ENCODE results near the gene C19orf12. TPM values are rescaled to one million over a fixed set of nuclear protein-coding genes. Genes with fewer than 3 reads are reported as not detected.

C19orf12 gene
- total RNA-seq, 1 experiment from 2014 or later = 17.5 TPM

DNA sequence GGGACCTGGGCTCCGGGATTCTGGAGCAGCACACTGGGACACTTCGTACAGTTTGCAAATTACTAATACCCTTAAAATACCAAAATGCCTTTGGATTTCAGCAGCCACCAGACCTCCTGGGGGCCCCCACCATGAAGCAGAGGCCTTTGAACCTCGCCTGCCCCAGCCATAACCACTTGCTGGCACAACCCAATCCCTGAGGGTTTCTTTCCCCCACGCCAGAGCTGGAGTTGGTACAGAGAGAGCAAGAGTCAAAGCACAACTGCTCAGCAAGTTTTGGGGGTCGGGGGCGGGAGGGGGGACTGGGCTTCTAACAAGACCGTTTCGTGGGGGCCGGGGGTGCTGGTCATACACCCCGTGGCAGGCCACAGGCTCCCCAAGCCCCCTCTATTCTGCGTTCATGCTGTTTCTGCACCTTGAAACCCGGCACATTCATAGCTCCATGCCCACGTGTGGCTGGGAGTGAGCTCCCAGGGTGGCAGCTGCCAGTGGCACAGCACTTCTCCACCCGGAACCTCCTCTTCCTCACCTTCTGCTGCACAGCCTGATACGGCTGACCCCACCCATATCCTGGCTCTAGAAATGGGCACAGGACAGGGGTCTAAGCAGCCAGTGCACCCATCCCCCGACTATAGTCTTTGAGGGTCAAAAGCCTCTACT, 32.7 kb downstream of the C19orf12 start:
- Mint-ChIP-seq H3K4me3 (no peak overlapping the region), H3K9me3 (peaks cover 0 to 3% of the 10 kb centered on the region in 2 experiments; a peak in 3 of 5 replicates), H3K4me1 (peaks cover 8 to 13% of the 10 kb centered on the region in 2 experiments), H3K36me3 (ENCODE audit: insufficient read depth in 1 of 3, low read depth in 3 of 3) (no peaks in the 10 kb centered on the region; a peak in 1 of 7 replicates), H3K27me3 (ENCODE audit: low read depth) (peaks cover 1% of the 10 kb centered on the region; the same call in 1 of the 2 replicates), H3K27ac (peak overlapping the region in 1 of 3 experiments; percentile 39; a peak in 1 of 7 replicates)
- H2AK5ac ChIP-seq (ENCODE audit: insufficient read length, low read length) = no peak overlapping the region
- H4K91ac ChIP-seq (ENCODE audit: insufficient read length, low read depth, low read length) = no peak overlapping the region
- H3T11ph ChIP-seq (ENCODE audit: low read length) = no peak overlapping the region
- H3K4me2 ChIP-seq (ENCODE audit: insufficient read depth, insufficient read length, low read length) = no peak overlapping the region
- H2BK5ac ChIP-seq (ENCODE audit: insufficient read length, low read length) = no peak overlapping the region
- H3K23ac ChIP-seq (ENCODE audit: insufficient read length, low read depth, low read length) = no peak overlapping the region
- H3K9ac ChIP-seq (ENCODE audit: extremely low read depth, insufficient read length, low read length) = no peak overlapping the region
- no peaks in the 10 kb centered on the region for H3K27me3 ChIP-seq (ENCODE audit: insufficient read depth, low read length)
- no peak overlapping the region for H3K4ac ChIP-seq (ENCODE audit: low read depth, low read length)
- no peak overlapping the region for H4K8ac ChIP-seq (replicated peaks; ENCODE audit: insufficient read length, low read depth, low read length)
- H2BK12ac ChIP-seq (ENCODE audit: insufficient read length, low read depth, low read length) = no peak overlapping the region
- WGBS (ENCODE audit: extremely low coverage, insufficient read length, low lambda C conversion rate) = no CpG with 5 or more reads among the region's 16 CpGs
- DNase-seq = no peak
- H3K27ac ChIP-seq (ENCODE audit: insufficient read length, low read depth, low read length) = no peak overlapping the region
- H2BK20ac ChIP-seq (ENCODE audit: low read depth, low read length, poor library complexity, severe bottlenecking) = no peak overlapping the region
- no peak overlapping the region for H4K5ac ChIP-seq (ENCODE audit: insufficient read length, low read depth, low read length)
- H2BK15ac ChIP-seq (ENCODE audit: low read depth, low read length) = no peak overlapping the region
- H3K23me2 ChIP-seq (ENCODE audit: insufficient read length, low read depth, low read length, poor library complexity, severe bottlenecking) = no peaks in the 10 kb centered on the region
- no peak for TF ChIP-seq CTCF (conservative IDR thresholded peaks at IDR 0.05)
- no peaks in the 10 kb centered on the region for H3K79me2 ChIP-seq (ENCODE audit: insufficient read depth, low read length)
- H3K56ac ChIP-seq (ENCODE audit: insufficient read length, low read depth, low read length) = no peak overlapping the region
- no peak overlapping the region for H3K18ac ChIP-seq (ENCODE audit: insufficient read length, low read depth, low read length)
- H2AFZ ChIP-seq (ENCODE audit: low read length) = no peak overlapping the region
- H3K9me3 ChIP-seq (ENCODE audit: control insufficient read depth, low read depth, low read length) = no peaks in the 10 kb centered on the region
- H3K4me1 ChIP-seq (ENCODE audit: insufficient read depth, low read length) = no peaks in the 10 kb centered on the region
- H4K20me1 ChIP-seq (ENCODE audit: control insufficient read depth, insufficient read depth, insufficient read length) = no peaks in the 10 kb centered on the region
- H2BK120ac ChIP-seq (ENCODE audit: low read depth, low read length, poor library complexity, severe bottlenecking) = no peak overlapping the region
- no peaks in the 10 kb centered on the region for H3K79me1 ChIP-seq (ENCODE audit: insufficient read depth, low read depth, low read length, poor library complexity, severe bottlenecking)
- no peak overlapping the region for H3K14ac ChIP-seq (ENCODE audit: insufficient read depth, low read length)
